CD4-positive, alpha-beta T cell treated with Interleukin-21 for 1 hour (primary cell): Measurements from ENCODE around the gene CERS1.

Experiments used
- DNase-seq: peaks from one replicate; pipeline ENCODE4 v3.0.0-alpha.2; 2020

The CERS1 gene

GRCh38 chr19:18855647-18856384, 40.1 kb downstream of the CERS1 start:
- DNase-seq = no peak

DNA sequence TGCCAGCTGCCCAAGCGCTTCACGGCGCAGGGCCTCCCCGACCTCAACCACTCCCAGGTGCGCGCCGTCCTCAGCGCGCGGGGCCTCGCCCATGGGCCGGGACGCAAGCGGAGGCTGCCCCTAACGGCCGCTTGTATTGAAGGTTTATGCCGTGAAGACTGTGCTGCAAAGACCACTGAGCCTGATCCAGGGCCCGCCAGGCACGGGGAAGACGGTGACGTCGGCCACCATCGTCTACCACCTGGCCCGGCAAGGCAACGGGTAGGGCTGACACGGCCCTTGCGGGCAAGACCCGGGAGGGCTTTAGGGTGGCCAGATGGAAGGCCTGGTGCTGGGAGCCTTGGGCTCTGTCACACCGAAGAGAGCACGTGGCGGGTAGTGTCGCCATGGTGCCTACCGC, 41.0 kb downstream of the CERS1 start:
- DNase-seq = no peak

- no peak for DNase-seq
Observed at GRCh38 chr19:18853755-18854427, 42.1 kb downstream of the CERS1 start.

GRCh38 chr19:18852648-18853047, 43.3 kb downstream of the CERS1 start:
- DNase-seq = no peak

DNA sequence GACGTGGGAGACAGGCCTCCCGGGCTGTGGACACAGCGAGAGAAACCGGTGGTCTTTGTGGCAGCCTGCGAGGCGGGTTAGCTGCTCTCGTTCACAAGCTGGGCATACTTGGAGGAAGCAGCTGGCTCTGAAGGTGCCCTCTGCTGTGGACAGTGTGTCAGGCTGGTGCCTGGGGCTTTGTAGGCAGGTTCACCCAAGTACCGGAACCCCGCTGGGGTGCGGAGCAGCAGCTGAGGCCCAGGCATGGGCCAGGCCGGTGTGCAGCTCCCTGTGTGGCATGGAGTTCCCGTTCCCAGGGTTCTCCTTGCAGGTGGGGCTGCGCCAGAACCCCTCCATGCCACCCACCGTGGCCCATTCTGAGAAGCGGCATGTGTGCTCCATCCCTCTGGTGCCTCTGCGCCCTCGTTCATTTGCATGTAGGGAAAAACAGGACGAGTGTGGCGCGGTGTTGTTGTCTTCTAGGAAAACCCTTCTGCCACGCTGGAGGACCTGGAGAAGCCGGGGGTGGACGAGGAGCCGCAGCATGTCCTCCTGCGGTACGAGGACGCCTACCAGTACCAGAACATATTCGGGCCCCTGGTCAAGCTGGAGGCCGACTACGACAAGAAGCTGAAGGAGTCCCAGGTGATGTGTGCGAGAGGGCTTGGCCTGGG, 44.2 kb downstream of the CERS1 start:
- DNase-seq = no peak

DNA sequence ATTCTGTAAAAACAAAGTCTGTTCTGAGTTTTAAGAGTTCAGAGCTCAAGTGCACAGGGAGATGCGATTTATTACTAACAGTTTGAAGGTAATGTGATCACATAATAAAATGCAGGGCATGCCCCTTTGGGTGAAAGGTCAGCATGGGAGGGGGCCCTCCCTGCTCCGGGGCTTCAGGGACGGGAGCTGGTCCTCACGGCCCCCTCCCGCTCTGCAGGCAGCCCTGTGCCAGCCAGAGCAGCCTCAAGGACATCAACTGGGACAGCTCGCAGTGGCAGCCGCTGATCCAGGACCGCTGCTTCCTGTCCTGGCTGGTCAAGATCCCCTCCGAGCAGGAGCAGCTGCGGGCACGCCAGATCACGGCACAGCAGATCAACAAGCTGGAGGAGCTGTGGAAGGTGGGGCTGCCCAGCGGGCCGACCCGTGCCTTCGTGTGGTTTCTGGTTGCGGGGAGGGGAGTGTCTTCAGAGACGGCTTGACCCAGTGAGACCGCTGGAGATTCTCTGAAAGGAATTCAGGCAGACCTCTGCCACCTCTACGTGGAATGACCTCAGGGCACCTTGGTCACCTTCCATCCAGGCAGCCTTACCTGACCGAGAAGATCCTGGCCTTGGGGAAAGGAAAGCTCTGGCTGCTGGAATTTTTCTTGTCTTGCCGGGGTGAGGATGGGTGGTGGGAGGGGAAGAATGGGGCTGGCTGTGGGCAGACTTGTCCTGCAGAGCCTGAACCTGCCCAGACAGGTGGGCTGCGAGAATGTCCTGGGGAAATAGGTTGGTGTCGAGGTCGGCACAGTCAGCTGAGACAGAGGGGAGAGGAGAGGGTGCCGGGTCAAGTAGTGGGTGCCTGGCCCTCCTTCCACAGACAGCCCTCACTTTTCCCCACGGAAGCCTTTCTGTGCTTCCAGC, 45.2 kb downstream of the CERS1 start:
- DNase-seq = no peak

- DNase-seq = no peak
Observed at GRCh38 chr19:18849838-18850400, 46.0 kb downstream of the CERS1 start.

DNA sequence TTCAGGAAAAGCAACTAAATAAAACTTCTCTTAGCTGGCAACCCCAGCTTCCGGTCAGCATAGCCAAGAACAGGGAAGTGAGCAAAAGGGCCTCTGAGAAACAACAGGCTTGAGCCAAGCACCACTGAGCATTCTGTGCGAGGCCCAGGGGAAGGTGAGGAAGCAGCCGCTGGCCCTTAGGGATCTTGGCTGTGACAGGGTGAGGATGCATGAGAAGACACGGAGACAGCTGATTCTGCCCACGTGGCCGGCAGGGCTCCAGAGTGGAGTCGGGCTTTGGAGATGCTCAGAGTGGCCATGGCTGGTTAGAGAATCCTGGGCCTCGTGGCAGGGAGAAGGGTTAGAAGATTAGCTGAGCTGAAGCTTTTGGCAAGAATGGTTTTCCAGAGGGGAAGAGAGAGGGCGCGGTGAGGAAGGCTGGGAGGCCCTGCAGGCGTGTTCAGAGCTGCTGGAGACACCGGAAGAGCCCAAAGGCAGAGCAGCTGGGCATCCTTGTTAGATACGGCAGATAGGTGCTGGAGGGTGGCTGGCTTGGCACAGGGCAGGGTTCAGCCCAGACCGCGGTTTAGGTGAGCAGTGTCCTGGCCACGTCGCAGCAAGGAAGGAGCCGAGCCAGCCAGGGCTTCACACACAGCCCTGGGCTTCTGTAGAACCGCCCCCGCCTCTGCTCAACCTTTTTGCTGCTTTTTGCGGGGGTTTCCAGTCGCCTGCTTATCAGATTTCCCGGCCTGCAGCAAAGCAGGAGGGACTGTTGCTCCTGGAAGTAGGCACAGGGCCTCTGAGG, 46.9 kb downstream of the CERS1 start:
- no peak for DNase-seq

GRCh38 chr19:18847549-18848463, 48.2 kb downstream of the CERS1 start:
- no peak for DNase-seq

DNA sequence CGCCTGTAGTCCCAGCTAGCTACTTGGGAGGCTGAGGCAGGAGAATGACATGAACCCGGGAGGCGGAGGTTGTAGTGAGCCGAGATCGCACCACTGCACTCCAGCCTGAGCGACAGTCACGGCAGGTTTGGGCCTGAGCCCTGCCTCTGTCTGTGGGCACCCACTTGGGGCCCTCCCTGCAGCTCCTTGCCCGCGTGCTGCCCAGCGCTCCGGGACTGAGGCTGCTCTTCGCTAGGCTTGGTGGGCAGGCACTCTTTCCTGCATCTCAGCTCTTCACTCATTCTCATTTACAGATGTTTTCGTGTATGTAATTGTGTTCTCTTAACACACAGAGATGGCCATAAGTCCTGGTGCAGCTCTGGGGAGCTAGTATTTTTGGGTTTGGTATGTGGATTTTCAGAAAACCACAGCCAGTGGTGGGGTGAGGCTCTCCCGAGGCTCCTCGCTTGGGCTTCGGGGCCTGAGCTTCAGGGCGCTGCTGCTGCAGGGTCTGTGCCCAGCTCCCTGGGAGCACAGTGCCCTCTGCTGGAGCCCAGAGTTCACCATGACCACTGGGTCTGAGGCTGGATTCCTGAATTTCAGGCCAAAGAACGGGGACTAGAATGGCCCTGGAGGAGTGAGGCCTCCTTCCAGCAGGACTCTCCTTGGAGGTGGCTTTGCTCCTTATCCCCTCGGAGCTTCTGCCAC, 49.0 kb downstream of the CERS1 start:
- DNase-seq = peak; percentile 70

DNA sequence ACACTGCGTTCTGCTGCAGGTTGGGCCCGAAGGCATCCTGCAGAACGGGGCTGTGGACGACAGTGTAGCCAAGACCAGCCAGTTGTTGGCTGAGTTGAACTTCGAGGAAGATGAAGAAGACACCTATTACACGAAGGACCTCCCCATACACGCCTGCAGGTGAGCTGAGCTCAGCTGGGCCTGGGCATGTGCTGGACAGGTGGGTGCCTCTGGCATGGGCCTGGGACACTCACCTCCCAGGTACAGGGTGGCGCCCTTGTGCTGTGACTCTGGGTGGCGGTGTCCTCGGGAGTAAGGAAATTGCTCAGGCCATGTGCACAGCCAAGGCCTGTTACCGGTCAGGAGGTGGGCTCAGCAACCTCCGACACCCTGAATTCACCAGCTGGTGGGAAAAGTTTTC, 50.0 kb downstream of the CERS1 start:
- DNase-seq = no peak

- DNase-seq = no peak
Observed at GRCh38 chr19:18844806-18845329, 51.1 kb downstream of the CERS1 start.

DNA sequence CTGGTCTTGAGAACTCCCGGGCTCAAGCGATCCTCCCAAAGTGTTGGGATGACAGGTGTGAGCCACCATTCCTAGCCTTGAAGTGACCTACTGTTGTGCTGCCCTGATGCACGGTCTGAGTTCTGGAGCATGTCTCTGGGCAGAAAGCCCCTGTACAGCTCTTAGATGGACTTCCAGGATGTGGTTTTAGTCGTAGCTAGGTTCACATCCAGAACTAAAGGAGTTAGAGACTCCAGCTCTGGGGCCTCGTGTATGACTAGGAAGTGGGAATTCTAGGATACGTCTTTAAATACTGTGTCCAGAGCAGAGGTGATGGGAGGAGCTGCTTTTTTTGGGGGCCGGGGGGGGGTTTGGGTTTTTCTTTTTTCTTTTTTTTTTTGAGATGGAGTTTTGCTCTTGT, 52.0 kb downstream of the CERS1 start:
- no peak for DNase-seq

DNA sequence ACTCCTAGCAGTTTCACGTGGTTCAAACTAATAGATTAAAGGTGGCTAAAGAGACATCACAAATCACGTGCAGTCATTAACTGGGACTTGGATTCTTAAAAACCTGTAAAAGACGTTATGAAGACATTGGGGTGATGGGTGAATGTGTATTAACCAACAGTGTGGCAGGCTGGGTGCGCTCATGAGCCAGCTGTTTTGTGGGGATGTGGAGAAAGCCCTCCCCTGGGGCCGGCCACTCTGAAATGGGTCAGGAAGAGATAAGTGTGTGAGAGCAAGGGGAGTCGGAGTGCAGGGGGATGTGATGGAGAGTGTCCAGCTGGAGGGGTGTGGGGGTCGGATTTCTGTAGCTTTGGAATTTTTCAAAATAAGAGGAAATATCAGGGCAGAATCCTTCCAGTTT, 53.8 kb downstream of the CERS1 start:
- no peak for DNase-seq

- no peak for DNase-seq
Observed at GRCh38 chr19:18841400-18841799, 54.6 kb downstream of the CERS1 start.

DNA sequence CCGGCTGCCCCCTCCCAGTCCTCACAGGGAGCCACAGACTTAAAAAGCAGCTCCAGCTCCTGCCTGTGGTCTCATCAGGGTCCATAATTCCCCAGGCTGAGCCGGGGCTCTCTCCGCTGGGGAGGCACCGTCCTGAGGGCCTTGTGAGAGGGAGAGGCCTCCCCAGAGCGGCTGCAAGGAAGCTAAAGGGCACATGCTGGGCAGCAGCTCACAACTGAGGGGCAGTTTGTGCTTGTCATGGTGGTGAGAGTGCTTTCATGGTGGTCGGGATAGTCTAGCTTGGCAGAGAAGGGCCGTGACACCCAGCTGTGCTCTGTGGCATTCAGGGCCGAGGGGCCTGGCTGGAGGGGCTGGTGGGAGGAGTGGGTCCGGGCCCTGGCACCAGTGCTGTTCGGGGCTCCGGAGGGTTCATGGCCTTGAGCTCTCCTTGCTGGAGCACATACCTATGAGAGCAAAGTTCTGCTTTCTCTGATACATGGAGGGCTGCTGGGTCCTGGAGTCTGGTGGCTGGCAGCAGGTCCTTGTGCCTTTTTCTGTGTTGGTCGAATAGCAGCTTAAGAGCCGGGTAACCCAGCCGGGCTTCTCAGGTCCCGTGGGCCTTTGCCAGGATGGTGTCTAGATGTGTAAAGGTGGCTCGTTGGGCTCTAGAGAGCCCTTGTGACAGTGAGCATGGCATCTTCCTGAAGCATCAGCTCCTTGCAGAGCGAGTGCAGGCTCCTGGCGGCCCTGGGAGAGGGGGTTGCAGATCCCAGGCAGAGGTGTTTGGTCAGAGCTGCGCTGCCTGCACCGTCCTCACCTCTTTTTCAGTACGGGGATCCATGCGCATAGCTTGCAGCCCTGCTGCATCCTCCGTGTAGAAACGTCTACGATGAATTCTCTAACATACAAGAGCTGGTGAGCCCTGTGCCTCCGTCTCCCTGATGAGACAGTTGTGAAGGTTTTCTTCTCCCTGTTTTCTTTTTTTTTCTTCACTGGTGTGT, 55.4 kb downstream of the CERS1 start:
- DNase-seq = no peak

GRCh38 chr19:18839465-18840287, 56.3 kb downstream of the CERS1 start:
- DNase-seq = no peak

- no peak for DNase-seq
Observed at GRCh38 chr19:18834644-18834984, 61.3 kb downstream of the CERS1 start.
